SK-N-SH treated with all-trans-retinoic acid at 6 μM for 48 hours (cell line): Measurements from ENCODE around the gene CD28.

Experiments used
- BACH2 ChIP-seq: fragments of 250-450 bp; sonication (Bioruptor Pico); IDR thresholded peaks from 2 replicates; pipeline ENCODE4 v1.9.0; 2021; ENCODE audit warnings: mild to moderate bottlenecking, borderline replicate concordance
- CREB5 ChIP-seq: fragments of 250-450 bp; sonication (Bioruptor Pico); IDR thresholded peaks from 2 replicates; pipeline ENCODE4 v1.5.1; 2020; ENCODE audit warnings: low read depth, mild to moderate bottlenecking, moderate library complexity
- OSR1 ChIP-seq: fragments of 250-450 bp; sonication (Bioruptor Pico); IDR thresholded peaks from 2 replicates; pipeline ENCODE4 v1.8.0; 2022; ENCODE audit warnings: moderate library complexity, mild to moderate bottlenecking, inconsistent platforms
- PATZ1 ChIP-seq: fragments of 250-450 bp; sonication (Bioruptor Pico); IDR thresholded peaks from 2 replicates; pipeline ENCODE4 v1.8.0; 2020; ENCODE audit warnings: mild to moderate bottlenecking, moderate library complexity, borderline replicate concordance
- TCF4 ChIP-seq: fragments of 250-450 bp; sonication (Bioruptor Pico); IDR thresholded peaks from 2 replicates; pipeline ENCODE4 v1.8.0; 2021; ENCODE audit warnings: mild to moderate bottlenecking, moderate library complexity, borderline replicate concordance
- TOX ChIP-seq: fragments of 250-450 bp; sonication (Bioruptor Pico); IDR thresholded peaks from 2 replicates; pipeline ENCODE4 v1.8.0; 2021; ENCODE audit warnings: mild to moderate bottlenecking, moderate library complexity, borderline replicate concordance
- ZFP3 ChIP-seq: fragments of 250-450 bp; sonication (Bioruptor Pico); IDR thresholded peaks from 2 replicates; pipeline ENCODE4 v1.5.0; 2020; ENCODE audit warnings: mild to moderate bottlenecking, moderate library complexity
- ZFP30 ChIP-seq: fragments of 450-650 bp; formaldehyde crosslinking; IDR thresholded peaks from 2 replicates; pipeline ENCODE4 v1.5.0; 2022; ENCODE audit warnings: mild to moderate bottlenecking, moderate library complexity
- ZNF70 ChIP-seq: fragments of 450-650 bp; formaldehyde crosslinking; IDR thresholded peaks from 2 replicates; pipeline ENCODE4 v1.5.0; 2020; ENCODE audit warnings: mild to moderate bottlenecking, moderate library complexity
- TF ChIP-seq, protein P1 (sequence below): fragments of 250-450 bp; sonication (Bioruptor Pico); IDR thresholded peaks from 2 replicates; pipeline ENCODE4 v1.8.0; 2021; ENCODE audit warnings: low read depth, mild to moderate bottlenecking, moderate library complexity, borderline replicate concordance

DNA sequence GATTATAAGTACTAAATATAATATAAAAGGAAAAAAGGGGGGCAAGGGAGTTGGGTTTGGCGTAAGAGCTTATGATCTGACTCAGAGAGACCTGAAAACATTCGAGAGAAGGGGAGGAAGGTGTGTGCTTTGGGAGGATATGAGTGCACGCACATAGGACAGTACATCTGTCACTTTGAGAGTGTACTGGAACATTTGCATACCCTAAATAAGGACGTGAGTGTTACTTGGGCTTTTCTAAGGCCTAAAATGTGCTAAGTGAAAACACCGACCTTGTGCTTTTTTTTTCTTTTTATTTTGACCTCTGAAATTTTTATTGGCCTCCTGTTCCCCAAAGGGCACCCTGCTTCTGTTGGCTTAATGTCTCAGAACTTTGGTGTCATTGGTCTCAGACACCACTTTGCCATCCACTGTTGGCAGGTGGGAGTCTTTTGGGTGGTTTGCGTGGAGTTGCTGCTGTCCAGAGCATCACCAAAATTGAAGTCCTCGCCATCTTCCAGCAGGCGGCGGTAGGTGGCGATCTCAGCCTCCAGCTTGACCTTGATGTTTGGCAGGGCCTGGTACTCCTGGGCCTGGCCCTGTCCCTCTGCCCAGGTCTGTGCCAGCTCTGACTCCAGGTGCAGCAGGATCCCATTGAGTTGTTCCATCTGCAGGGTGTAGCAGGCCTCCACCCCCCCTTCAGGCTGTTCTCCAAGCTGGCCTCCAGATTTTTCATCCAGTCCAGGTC, 57.7 kb downstream of the CD28 start:
- TF ChIP-seq PATZ1 = no peak
- TF ChIP-seq OSR1 (CRISPR knock-in tag) = no peak
- no peak for TF ChIP-seq TOX (CRISPR knock-in tag)
- TF ChIP-seq TCF4 (CRISPR knock-in tag) = no peak
- no peak for TF ChIP-seq CREB5
- no peak for TF ChIP-seq ZFP3 (CRISPR knock-in tag)
- no peak for TF ChIP-seq ZNF70
- no peak for TF ChIP-seq BACH2 (CRISPR knock-in tag)
- TF ChIP-seq, protein P1, sequence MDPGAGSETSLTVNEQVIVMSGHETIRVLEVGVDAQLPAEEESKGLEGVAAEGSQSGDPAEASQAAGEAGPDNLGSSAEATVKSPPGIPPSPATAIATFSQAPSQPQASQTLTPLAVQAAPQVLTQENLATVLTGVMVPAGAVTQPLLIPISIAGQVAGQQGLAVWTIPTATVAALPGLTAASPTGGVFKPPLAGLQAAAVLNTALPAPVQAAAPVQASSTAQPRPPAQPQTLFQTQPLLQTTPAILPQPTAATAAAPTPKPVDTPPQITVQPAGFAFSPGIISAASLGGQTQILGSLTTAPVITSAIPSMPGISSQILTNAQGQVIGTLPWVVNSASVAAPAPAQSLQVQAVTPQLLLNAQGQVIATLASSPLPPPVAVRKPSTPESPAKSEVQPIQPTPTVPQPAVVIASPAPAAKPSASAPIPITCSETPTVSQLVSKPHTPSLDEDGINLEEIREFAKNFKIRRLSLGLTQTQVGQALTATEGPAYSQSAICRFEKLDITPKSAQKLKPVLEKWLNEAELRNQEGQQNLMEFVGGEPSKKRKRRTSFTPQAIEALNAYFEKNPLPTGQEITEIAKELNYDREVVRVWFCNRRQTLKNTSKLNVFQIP (CRISPR knock-in tag) = no peak
- TF ChIP-seq ZFP30 = no peak
